ENCODE data around the gene SMARCC1.
"Not testable (repeated sequence)": the region's sequence is repeated elsewhere in the genome, so short reads cannot be mapped to it uniquely, and the experiment has no call there.

The SMARCC1 gene

DNA sequence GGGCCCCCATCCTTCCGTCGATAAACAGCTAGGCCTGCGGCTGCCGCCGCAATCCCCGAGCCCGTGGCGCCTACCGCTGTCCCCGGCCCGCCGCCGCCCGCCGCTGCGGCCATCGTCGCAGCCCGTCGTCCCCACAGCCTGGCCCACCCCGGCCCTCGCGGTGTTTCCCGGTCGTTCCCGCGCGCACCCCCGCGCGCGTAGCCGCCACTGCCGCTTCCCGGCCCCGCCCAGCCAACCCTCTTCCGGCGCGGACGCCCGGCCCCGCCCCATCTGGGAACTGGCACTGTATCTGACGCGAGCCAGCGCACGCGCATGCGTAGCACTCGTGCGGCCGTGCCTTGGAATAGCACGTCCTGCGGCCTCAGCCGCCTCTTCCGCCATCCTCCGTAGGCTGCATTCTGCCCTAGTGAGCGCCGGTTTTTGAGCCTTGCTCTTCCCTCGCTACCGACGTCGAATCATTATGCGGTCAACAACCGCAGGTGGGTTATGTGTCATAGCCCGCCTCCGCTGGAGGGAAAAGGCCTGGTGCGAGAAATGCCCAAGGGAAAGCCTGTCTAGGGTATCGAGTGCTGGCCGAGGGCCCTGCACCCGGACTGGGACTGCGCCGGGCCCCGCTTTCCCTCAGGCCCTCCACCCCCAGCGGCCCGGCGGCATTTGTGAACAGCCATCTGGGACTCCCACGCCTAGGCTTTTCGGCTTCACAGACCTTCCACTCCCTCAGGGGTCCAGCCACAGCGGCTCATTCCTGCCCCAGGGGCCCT is at the start of gene SMARCC1:
Gene SMARCC1 (minus strand): TSS at position 209 of the 761 bp plus-strand sequence. CDS start 96 bp downstream, at position 113.
- DNase-seq, result peak; percentile 96

DNA sequence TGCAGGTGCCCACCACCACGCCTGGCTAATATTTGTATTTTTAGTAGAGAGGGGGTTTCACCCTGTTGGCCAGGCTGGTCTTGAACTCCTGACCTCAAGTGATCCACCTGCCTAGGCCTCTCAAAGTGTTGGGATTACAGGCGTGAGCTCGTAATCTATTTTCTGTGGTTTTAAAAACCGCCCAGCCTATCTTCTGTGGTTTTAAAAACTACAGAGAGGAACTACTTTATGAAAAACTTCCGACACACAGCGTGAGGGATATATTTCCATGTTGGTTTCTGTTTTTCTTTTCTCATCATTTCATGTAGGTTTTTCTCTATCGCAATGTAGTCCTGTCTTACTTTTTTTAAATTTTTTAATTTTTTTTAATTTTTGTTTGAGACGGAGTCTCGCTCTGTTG is 47.8 kb upstream of the SMARCC1 start:
- not testable (repeated sequence) for DNase-seq

DNA sequence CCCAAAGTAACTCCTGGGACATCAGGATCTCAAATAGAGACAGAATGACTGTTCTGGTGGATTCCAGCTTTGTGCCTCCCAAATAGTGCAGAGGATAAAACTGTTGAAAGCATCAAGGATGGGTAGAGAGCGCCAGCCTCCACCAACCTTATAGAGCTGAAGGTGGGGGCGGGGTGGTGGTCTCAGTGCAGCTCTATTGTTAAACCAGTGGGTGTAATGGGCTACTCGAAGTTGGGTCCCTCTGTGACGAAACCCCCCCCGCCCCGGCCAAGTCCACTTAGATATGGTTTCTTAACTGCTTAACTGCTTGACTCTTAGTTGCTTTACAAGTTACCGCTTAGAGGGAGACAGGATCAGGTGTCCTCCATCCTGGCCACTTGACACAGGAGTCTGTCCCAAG is 43.9 kb upstream of the SMARCC1 start:
- no peak for DNase-seq

GRCh38 chr3:47824541-47825473 is 43.1 kb upstream of the SMARCC1 start:
- peak; percentile 85 for DNase-seq

DNA sequence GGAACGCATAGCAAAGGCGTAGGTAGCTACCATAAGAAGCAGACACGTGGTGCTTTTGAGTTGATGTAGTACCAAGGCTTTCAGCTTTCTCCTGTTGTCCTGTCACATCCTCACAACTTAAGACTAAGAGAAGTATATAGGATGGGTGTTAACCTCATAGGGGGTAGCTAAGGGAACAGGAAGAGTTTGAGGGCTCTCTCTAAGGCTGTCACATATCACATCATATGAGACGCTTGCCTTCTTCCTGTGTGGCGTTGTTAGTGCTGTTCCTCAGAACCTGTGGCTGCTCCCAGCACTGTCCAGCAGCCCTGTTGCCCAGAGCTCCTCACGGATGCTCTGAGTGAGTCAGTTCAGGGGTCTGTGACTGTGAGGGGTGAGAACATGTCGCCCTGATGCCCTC is 35.9 kb upstream of the SMARCC1 start:
- no peak for DNase-seq

- DNase-seq, result no peak
Observed at GRCh38 chr3:47813551-47814177, 32.0 kb upstream of the SMARCC1 start.

- DNase-seq, result no peak
Observed at GRCh38 chr3:47804577-47804976, 22.9 kb upstream of the SMARCC1 start.

- no peak for DNase-seq
Observed at GRCh38 chr3:47803480-47804025, 21.9 kb upstream of the SMARCC1 start.

GRCh38 chr3:47802734-47803479 is 21.2 kb upstream of the SMARCC1 start, which contains the start of gene DHX30:
TSS of gene DHX30 (plus strand) at chr3:47803138. CDS start at chr3:47810684, 7,546 bp downstream.
- peak; percentile 84 for DNase-seq

- no peak for DNase-seq
Observed at GRCh38 chr3:47799733-47800132, 18.0 kb upstream of the SMARCC1 start.

GRCh38 chr3:47794544-47794943 is 12.9 kb upstream of the SMARCC1 start:
- no peak for DNase-seq

GRCh38 chr3:47792699-47793098 is 11.0 kb upstream of the SMARCC1 start:
- no peak for DNase-seq

DNA sequence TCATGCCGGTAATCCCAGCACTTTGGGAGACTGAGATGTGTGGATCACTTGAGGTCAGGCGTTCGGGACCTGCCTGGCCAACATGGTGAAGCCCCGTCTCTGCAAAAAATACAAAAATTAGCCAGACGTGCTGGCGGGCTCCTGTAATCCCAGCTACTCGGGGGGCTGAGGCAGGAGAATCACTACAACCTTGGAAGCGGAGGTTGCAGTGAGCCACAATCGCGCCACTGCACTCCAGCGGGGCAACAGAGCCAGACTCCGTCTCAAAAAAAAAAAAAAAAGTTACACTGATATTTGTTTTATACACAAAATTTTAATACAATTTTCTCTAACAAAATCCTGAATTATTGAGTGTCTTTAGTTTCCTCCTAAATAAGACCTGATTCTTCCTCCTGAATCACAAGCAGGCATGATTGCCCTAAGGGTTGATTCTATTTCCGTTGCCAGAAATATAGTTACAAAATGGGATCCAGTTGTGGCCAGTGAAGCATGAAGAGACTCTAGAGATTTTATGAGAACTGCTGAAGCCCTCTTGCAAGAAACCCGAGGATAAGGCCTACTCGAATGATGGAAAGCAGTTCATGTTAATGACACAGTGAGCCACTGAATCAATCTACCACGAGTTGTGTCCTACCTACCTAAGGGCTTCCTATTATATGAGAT is 9.6 kb upstream of the SMARCC1 start:
- no peak for DNase-seq

DNA sequence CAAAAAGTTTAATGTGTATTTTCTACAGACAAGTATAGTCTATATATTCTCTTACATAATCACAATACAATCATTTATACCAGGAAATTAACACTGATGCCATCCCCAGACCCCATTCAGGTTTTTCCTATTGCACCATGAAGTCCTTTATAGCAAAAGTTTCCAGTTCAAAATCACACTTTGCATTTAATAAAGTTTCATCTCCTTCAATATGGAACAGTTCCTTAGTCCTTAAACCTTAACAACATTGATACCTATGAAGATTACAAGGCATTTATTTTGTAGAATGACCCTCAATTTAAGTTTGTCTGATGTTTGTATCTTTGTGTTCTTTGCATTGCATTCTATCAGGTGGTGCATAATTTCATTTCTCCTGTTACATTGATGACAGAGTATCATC is 2.0 kb upstream of the SMARCC1 start:
- no peak for DNase-seq

DNA sequence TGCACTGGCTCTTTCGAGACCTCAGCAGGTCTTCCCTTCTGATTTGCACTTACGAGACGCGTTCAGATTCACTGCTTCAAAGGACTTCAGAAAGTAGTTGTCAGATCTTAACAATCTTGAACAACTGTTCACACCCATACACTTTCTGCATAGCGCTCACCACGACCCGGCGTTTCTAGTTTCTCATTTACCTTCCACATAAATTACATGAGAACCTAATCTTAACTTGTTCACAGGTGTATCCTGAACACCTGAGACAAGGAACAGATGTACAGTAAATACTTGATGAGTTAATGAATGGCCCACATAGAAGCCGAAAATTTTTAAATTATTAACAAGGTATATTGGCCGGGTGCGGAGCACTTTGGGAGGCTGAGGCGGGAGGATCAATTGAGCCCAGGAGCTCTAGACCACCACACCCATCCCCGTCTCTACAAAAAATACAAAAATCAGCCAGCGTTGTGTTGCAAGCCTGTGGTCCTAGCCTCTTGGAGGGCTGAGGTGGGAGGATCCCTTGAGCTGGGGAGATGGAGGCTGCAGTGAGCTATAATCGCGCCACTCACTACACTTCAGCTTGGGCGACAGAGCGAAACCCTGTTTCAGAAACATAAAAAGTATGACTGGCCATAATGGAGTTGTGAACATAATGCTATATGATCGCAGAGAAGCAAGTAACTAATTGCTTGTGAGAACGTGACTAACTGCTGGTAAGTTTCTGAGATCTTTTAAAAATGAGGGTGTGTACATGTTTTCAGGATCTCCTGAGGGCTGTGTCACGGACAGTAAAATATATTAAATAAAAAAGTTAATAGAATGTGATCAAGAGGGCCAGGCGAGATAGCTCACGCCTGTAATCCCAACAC is 984 bp upstream of the SMARCC1 start:
- DNase-seq, result no peak

GRCh38 chr3:47780741-47781684 is 680 bp downstream of the SMARCC1 start:
- no peak for DNase-seq

DNA sequence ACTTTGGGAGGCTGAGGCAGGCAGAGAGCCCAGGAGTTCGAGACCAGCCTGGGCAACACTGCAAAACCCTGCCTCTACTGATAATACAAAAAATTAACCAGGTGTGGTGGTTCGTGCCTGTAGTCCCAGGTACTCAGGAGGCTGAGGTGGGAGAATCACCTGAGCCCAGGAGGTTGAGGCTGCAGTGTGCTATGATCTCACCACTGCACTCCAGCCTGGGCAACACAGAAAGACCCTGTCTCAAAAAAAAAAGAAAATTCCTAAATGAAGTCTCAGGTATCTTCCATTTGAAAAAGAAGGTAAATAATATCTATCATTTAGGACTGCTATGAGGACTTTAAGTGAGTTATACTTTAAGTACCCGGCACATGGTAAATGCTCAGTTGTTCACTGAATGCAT is 2.9 kb downstream of the SMARCC1 start:
- DNase-seq, result no peak

GRCh38 chr3:47772788-47773187 is 8.9 kb downstream of the SMARCC1 start:
- no peak for DNase-seq

- DNase-seq, result no peak
Observed at GRCh38 chr3:47772047-47772446, 9.6 kb downstream of the SMARCC1 start.

All from NCI-H226 (cell line).